AG09319 (cell line): Measurements from ENCODE around the gene HEXIM2.

Source experiments
- DNase-seq: peaks from one replicate; pipeline ENCODE4 v3.0.0-alpha.2; 2010; ENCODE audit warnings: low read depth; ENCODE audit errors: extremely low read depth
- CTCF ChIP-seq: IDR thresholded peaks from 2 replicates; pipeline ENCODE4 v1.5.1; 2011; ENCODE audit warnings: low read depth, mild to moderate bottlenecking, inconsistent platforms, low read length, moderate library complexity

The HEXIM2 gene

GRCh38 chr17:45116434-45117016 is 45.1 kb upstream of the HEXIM2 start:
- no peak for DNase-seq
- TF ChIP-seq CTCF = no peak

GRCh38 chr17:45117334-45117733 is 44.3 kb upstream of the HEXIM2 start:
- DNase-seq = no peak
- no peak for TF ChIP-seq CTCF

- no peak for DNase-seq
Measured at GRCh38 chr17:45117848-45118646, 43.6 kb upstream of the HEXIM2 start.

GRCh38 chr17:45118691-45119090 is 43.0 kb upstream of the HEXIM2 start:
- TF ChIP-seq CTCF = no peak
- DNase-seq = no peak

More at GRCh38 chr17:45117848-45118646, 43.6 kb upstream of the HEXIM2 start:
- TF ChIP-seq CTCF = no peak

GRCh38 chr17:45119964-45120363 is 41.7 kb upstream of the HEXIM2 start:
- TF ChIP-seq CTCF = no peak
- DNase-seq = no peak

GRCh38 chr17:45120558-45120957 is 41.1 kb upstream of the HEXIM2 start:
- DNase-seq = no peak
- no peak for TF ChIP-seq CTCF

- DNase-seq = no peak
- no peak for TF ChIP-seq CTCF
Measured at GRCh38 chr17:45121055-45121454, 40.6 kb upstream of the HEXIM2 start.
